CD4-positive, CD25-positive, alpha-beta regulatory T cell (primary cell): ENCODE results near the gene TUBB3. TPM values are rescaled to one million over a fixed set of nuclear protein-coding genes. Genes with fewer than 3 reads are reported as not detected.
"Not testable (repeated sequence)": the region's sequence is repeated elsewhere in the genome, so short reads cannot be mapped to it uniquely, and the experiment has no call there.

Source experiments
- ATAC-seq, 2 donors: fragments of 150-1000 bp; cut with Tn5 transposase; one replicate each; pipeline ENCODE4 v1.10.0; 2021; ENCODE audit warnings: low read depth in 2 of 2, moderate number of reproducible peaks in 2 of 2, moderate library complexity in 1 of 2
- DNase-seq, 3 donors: peaks; one replicate each; pipeline versions ENCODE4 v3.0.0 to v3.0.0-alpha.2; 2012 to 2022; ENCODE audit warnings: mixed read lengths in 1 of 3
- H3K27ac ChIP-seq: one replicate; pipeline ENCODE4 v1.7.0; 2013; ENCODE audit warnings: mild to moderate bottlenecking, low read length; ENCODE audit not compliant: insufficient read depth, poor library complexity, severe bottlenecking
- H3K27me3 ChIP-seq: one replicate; pipeline ENCODE4 v1.7.0; 2013; ENCODE audit warnings: low read length; ENCODE audit not compliant: control insufficient read depth, insufficient read depth
- H3K36me3 ChIP-seq: one replicate; pipeline ENCODE4 v1.7.0; 2013; ENCODE audit warnings: mild to moderate bottlenecking, low read length, moderate library complexity; ENCODE audit not compliant: control insufficient read depth, insufficient read depth
- H3K4me1 ChIP-seq: 2 replicates; pipeline ENCODE4 v1.7.0; 2013; ENCODE audit warnings: mild to moderate bottlenecking, low read length; ENCODE audit not compliant: insufficient read depth, control insufficient read depth, poor library complexity, severe bottlenecking
- H3K4me3 ChIP-seq: one replicate; pipeline ENCODE4 v1.7.0; 2013; ENCODE audit warnings: low read depth, mild to moderate bottlenecking, low read length, moderate library complexity
- H3K9me3 ChIP-seq, 2 experiments: 1 replicate in 1 of 2; 2 replicates in 1 of 2; pipeline ENCODE4 v1.7.0; 2013; ENCODE audit warnings: low read length in 2 of 2, mild to moderate bottlenecking in 1 of 2, moderate library complexity in 1 of 2; ENCODE audit not compliant: control insufficient read depth in 2 of 2
- H3K27ac Mint-ChIP-seq, 3 donors: one replicate each; pipeline ENCODE4 v1.8.0; 2020 to 2022; ENCODE audit warnings: mild to moderate bottlenecking in 3 of 3, mixed read lengths in 3 of 3, moderate library complexity in 2 of 3
- H3K27me3 Mint-ChIP-seq: one replicate; pipeline ENCODE4 v1.8.0; 2022; ENCODE audit warnings: mild to moderate bottlenecking, mixed read lengths
- H3K36me3 Mint-ChIP-seq: one replicate; pipeline ENCODE4 v1.8.0; 2020; ENCODE audit warnings: mixed read lengths
- H3K4me1 Mint-ChIP-seq, 4 donors: one replicate each; pipeline ENCODE4 v1.8.0; 2020 to 2022; ENCODE audit warnings: mixed read lengths in 4 of 4, mild to moderate bottlenecking in 1 of 4
- H3K4me3 Mint-ChIP-seq, 4 donors: one replicate each; pipeline ENCODE4 v1.8.0; 2020 to 2022; ENCODE audit warnings: mild to moderate bottlenecking in 4 of 4, mixed read lengths in 4 of 4, moderate library complexity in 3 of 4
- H3K9me3 Mint-ChIP-seq, 7 donors: one replicate each; pipeline ENCODE4 v1.8.0; 2020 to 2022; ENCODE audit warnings: mixed read lengths in 7 of 7, mild to moderate bottlenecking in 3 of 7, moderate library complexity in 2 of 7
- polyA plus RNA-seq, 4 donors: library from polyadenylated mRNA; unstranded; fragments of 300-500 nt; fragmentation: Illumina TruSeq; gene quantifications; one replicate each; pipeline ENCODE4 v1.2.3, GENCODE V29; 2021
- total RNA-seq: library from RNA; stranded (reverse); gene quantifications from one replicate; pipeline ENCODE4 v1.2.3, GENCODE V29; 2022

Gene TUBB3
- total and polyA plus RNA-seq, 5 donors from 2014 or later = 0.22 to 1.8 TPM; not detected in 3

DNA sequence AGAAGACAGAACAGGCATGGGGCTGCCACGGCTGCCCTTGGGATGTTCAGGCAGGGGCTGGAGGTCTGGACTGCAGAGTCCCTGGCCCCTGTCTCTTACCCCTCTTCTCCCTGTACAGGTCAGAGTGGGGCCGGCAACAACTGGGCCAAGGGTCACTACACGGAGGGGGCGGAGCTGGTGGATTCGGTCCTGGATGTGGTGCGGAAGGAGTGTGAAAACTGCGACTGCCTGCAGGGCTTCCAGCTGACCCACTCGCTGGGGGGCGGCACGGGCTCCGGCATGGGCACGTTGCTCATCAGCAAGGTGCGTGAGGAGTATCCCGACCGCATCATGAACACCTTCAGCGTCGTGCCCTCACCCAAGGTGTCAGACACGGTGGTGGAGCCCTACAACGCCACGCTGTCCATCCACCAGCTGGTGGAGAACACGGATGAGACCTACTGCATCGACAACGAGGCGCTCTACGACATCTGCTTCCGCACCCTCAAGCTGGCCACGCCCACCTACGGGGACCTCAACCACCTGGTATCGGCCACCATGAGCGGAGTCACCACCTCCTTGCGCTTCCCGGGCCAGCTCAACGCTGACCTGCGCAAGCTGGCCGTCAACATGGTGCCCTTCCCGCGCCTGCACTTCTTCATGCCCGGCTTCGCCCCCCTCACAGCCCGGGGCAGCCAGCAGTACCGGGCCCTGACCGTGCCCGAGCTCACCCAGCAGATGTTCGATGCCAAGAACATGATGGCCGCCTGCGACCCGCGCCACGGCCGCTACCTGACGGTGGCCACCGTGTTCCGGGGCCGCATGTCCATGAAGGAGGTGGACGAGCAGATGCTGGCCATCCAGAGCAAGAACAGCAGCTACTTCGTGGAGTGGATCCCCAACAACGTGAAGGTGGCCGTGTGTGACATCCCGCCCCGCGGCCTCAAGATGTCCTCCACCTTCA is 11.7 kb downstream of the TUBB3 start:
- Mint-ChIP-seq H3K27me3 (peaks cover 20% of the 10 kb centered on the region), H3K36me3 (no peaks in the 10 kb centered on the region), H3K4me1 (peaks cover 0 to 4% (median 0%) of the 10 kb centered on the region in 4 donors), H3K27ac (no peak overlapping the region), H3K9me3 (peaks cover 0 to 2% (median 0%) of the 10 kb centered on the region in 7 donors), H3K4me3 (no peak overlapping the region)
- no peak for DNase-seq
- Histone ChIP-seq H3K27me3 (peaks cover 2% of the 10 kb centered on the region), H3K9me3 (no peaks in the 10 kb centered on the region), H3K4me1 (no peaks in the 10 kb centered on the region), H3K4me3 (no peak overlapping the region), H3K36me3 (no peaks in the 10 kb centered on the region), H3K27ac (no peak overlapping the region)
- ATAC-seq = no peak

DNA sequence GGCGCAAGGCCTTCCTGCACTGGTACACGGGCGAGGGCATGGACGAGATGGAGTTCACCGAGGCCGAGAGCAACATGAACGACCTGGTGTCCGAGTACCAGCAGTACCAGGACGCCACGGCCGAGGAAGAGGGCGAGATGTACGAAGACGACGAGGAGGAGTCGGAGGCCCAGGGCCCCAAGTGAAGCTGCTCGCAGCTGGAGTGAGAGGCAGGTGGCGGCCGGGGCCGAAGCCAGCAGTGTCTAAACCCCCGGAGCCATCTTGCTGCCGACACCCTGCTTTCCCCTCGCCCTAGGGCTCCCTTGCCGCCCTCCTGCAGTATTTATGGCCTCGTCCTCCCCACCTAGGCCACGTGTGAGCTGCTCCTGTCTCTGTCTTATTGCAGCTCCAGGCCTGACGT is 12.5 kb downstream of the TUBB3 start:
- H3K4me3 ChIP-seq, H3K27ac Mint-ChIP-seq, DNase-seq, H3K36me3 Mint-ChIP-seq, H3K4me3 Mint-ChIP-seq, H3K27me3 ChIP-seq, H3K9me3 Mint-ChIP-seq, H3K27ac ChIP-seq, H3K36me3 ChIP-seq, H3K9me3 ChIP-seq, ATAC-seq, H3K4me1 Mint-ChIP-seq, H3K4me1 ChIP-seq: not testable (repeated sequence)
- H3K27me3 Mint-ChIP-seq = peaks cover 15% of the 10 kb centered on the region

DNA sequence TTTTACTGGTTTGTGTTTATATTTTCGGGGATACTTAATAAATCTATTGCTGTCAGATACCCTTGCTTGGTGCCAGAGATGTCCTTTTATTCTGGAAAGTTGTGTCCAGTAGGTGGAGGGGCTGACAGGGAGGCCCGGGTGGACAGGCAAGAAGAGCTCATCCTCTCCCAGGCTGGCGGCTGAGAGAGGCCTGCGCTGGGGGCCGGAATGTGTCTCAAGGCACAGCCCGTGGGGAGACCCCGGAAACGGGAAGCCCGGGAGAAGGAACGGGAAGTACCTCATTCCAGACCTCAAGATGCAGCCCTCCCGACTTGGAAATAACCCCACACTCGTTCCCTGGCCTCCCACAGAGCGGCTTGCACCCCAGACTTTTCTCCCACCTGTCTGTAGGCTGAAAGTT is 12.9 kb downstream of the TUBB3 start:
- Mint-ChIP-seq H3K9me3 (no peaks in the 10 kb centered on the region), H3K4me1 (peaks cover 0 to 4% (median 0%) of the 10 kb centered on the region in 4 donors), H3K36me3 (no peaks in the 10 kb centered on the region), H3K4me3 (no peak overlapping the region), H3K27me3 (peaks cover 12% of the 10 kb centered on the region), H3K27ac (no peak overlapping the region)
- Histone ChIP-seq H3K27me3 (peaks cover 2% of the 10 kb centered on the region), H3K27ac (no peak overlapping the region), H3K4me1 (no peaks in the 10 kb centered on the region), H3K9me3 (no peaks in the 10 kb centered on the region), H3K4me3 (no peak overlapping the region), H3K36me3 (no peaks in the 10 kb centered on the region)
- no peak for DNase-seq
- ATAC-seq = no peak

DNA sequence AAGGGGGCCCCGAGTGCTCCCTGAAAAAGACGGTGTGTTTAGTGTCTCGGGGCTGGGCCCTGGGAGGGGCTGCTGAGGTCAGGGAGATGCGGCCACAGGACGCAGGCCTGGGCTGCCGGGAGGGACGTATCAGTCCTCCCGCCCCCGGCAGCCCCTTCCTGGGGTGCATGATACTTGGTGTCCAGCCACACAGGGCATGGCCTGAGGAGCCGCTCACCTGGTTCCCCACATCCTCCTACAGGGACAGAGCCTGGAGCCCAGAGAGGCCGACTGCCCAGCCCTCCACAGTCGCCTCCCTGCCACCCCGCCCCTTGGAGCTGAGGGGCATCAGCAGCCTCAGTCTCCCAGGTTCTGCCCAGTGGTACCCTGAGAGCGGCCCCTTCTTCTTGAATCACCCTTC is 13.4 kb downstream of the TUBB3 start:
- Histone ChIP-seq H3K4me3 (no peak overlapping the region), H3K27ac (no peak overlapping the region), H3K4me1 (no peaks in the 10 kb centered on the region), H3K27me3 (no peaks in the 10 kb centered on the region), H3K9me3 (no peaks in the 10 kb centered on the region), H3K36me3 (no peaks in the 10 kb centered on the region)
- no peaks in the 10 kb centered on the region for H3K9me3 Mint-ChIP-seq
- DNase-seq (no peak), ATAC-seq (no peak)
- H3K27me3 Mint-ChIP-seq = peaks cover 9% of the 10 kb centered on the region
- H3K4me3 Mint-ChIP-seq = no peak overlapping the region
- H3K36me3 Mint-ChIP-seq = no peaks in the 10 kb centered on the region
- no peak overlapping the region for H3K27ac Mint-ChIP-seq
- peaks cover 0 to 4% (median 0%) of the 10 kb centered on the region in 4 donors for H3K4me1 Mint-ChIP-seq

DNA sequence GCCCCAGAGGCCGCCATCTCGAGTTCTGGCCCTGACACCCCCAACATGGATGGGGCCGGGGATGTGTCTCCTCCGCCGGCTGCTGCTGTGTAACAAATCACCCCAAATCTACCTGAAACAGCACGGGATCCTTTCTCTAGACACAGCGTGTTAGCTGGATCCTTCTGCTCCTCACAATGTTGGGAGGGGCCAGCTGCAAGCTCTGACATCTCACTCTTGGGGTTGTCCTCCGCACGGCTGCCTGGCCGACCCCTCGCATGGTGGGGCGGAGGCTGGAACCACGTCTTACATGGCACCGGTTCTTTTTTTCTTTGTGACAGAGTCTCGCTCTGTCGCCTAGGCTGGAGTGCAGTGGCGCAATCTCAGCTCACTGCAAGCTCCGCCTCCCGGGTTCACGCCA is 13.8 kb downstream of the TUBB3 start:
- peaks cover 0 to 4% (median 0%) of the 10 kb centered on the region in 4 donors for H3K4me1 Mint-ChIP-seq

DNA sequence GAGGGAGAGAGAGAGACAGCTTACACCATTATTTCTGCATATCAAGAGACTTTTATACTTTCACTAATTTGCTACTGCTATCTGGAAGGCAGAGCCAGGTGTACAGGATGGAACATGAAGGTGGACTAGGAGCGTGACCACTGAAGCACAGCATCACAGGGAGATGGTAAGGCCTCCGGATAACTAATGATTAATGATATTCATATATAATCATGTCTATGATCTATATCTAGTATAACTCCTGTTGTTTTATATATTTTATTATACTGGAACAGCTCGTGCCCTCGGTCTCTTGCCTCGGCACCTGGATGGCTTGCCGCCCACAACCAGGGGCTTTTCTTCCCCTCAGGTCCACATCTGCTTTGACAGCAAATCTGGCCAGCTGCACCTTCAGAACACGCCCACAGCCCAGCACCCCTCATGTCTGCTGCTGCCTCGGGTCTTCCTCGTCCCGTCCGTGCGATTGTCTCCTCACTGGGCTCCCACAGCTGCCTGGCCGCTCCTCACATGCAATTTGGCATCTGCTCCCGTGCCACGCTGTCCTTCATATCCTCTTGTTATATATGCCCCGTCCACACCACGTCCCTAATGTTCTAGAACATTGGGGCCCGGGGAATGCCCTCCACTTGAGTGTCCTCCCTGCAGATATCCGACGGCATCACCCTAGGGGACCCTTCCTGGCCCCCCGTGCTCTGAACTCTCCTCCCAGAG is 15.2 kb downstream of the TUBB3 start:
- Histone ChIP-seq H3K4me3 (no peak overlapping the region), H3K36me3 (no peaks in the 10 kb centered on the region), H3K27me3 (peaks cover 3% of the 10 kb centered on the region), H3K4me1 (no peaks in the 10 kb centered on the region), H3K27ac (no peak overlapping the region), H3K9me3 (no peaks in the 10 kb centered on the region)
- H3K4me3 Mint-ChIP-seq = no peak overlapping the region
- no peaks in the 10 kb centered on the region for H3K36me3 Mint-ChIP-seq
- no peaks in the 10 kb centered on the region for H3K9me3 Mint-ChIP-seq
- no peak for ATAC-seq
- DNase-seq = no peak
- peaks cover 20% of the 10 kb centered on the region for H3K27me3 Mint-ChIP-seq
- H3K27ac Mint-ChIP-seq = no peak overlapping the region
- H3K4me1 Mint-ChIP-seq = peaks cover 0 to 4% (median 0%) of the 10 kb centered on the region in 4 donors

More for the DNA sequence above, 13.8 kb downstream of the TUBB3 start:
- H3K36me3 ChIP-seq = no peaks in the 10 kb centered on the region
- H3K4me1 ChIP-seq = no peaks in the 10 kb centered on the region
- Mint-ChIP-seq H3K9me3 (no peaks in the 10 kb centered on the region), H3K36me3 (no peaks in the 10 kb centered on the region), H3K4me3 (no peak overlapping the region), H3K27ac (no peak overlapping the region), H3K27me3 (peaks cover 9% of the 10 kb centered on the region)
- no peaks in the 10 kb centered on the region for H3K27me3 ChIP-seq
- DNase-seq = no peak
- no peaks in the 10 kb centered on the region for H3K9me3 ChIP-seq
- H3K4me3 ChIP-seq = no peak overlapping the region
- no peak for ATAC-seq
- no peak overlapping the region for H3K27ac ChIP-seq

DNA sequence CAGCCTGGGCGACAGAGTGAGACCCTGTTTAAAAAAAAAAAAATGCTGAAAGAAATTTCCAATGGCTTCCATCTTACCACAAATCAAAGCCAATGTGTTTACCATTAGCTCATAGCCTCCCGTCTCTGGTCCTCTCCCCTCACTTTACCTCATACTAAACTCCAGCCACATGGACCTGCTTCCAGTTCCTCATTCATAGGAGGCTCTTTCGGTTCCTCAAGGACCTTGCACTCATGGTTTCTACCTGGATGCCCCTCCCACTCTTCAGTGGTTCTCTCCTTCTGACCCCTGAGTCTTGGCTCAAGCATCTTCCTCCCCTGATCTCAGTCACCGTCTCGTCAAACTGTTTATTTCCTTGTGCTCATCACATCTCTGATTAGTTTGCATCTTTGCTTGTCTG is 21.6 kb downstream of the TUBB3 start:
- Mint-ChIP-seq H3K27ac (peak overlapping the region in 1 of 3 donors; percentile 54), H3K4me1 (peaks cover 0 to 12% (median under 1%) of the 10 kb centered on the region in 4 donors), H3K27me3 (peaks cover 40% of the 10 kb centered on the region), H3K4me3 (peak overlapping the region in 1 of 4 donors; percentile 22), H3K36me3 (peaks cover 5% of the 10 kb centered on the region), H3K9me3 (no peaks in the 10 kb centered on the region)
- ATAC-seq (no peak), DNase-seq (no peak)
- no peak overlapping the region for H3K27ac ChIP-seq
- no peaks in the 10 kb centered on the region for H3K9me3 ChIP-seq
- peaks cover 15% of the 10 kb centered on the region for H3K4me1 ChIP-seq
- peaks cover 7% of the 10 kb centered on the region for H3K27me3 ChIP-seq
- no peak overlapping the region for H3K4me3 ChIP-seq
- H3K36me3 ChIP-seq = no peaks in the 10 kb centered on the region
